Caco-2 (cell line): ENCODE measurements around the gene RUFY1. TPM values are rescaled to one million over a fixed set of nuclear protein-coding genes. Genes with fewer than 3 reads are reported as not detected.

Source experiments
- BruUV-seq: library from RNA; stranded (reverse); fragments of 400-500 nt; replicated peaks from 2 replicates; lab custom pipeline; 2021; lab: Mats Ljungman, UMichigan
- CTCF ChIA-PET: fragments of 300-600 bp; sonication (Branson Sonifier 250); formaldehyde crosslinking; loops from one replicate; lab custom pipeline; 2022; ENCODE audit warnings: antibody characterized with exemption; lab: Charles Lee
- POLR2A ChIA-PET: fragments of 300-600 bp; sonication (Branson Sonifier 250); formaldehyde crosslinking; loops from one replicate; lab custom pipeline; 2022; ENCODE audit warnings: antibody characterized with exemption; lab: Charles Lee
- DNase-seq, 2 experiments: peaks; one replicate each; pipeline versions ENCODE4 v3.0.0 to v3.0.0-alpha.2; 2020 to 2022
- H3K27me3 ChIP-seq: replicated peaks from 2 replicates; pipeline ENCODE4 v1.6.0; 2011; ENCODE audit warnings: low read length; ENCODE audit not compliant: control insufficient read depth, insufficient read depth
- H3K36me3 ChIP-seq: 2 replicates; pipeline ENCODE4 v1.5.1; 2011; ENCODE audit warnings: low read length; ENCODE audit not compliant: control insufficient read depth, insufficient read depth
- H3K4me1 ChIP-seq: fragments of 250-450 bp; sonication (Bioruptor Pico); 2 replicates; pipeline ENCODE4 v1.5.1; 2020; ENCODE audit warnings: mild to moderate bottlenecking
- H3K4me3 ChIP-seq: 2 replicates; pipeline ENCODE4 v1.5.1; 2011; ENCODE audit warnings: low read depth, mild to moderate bottlenecking, control low read depth, low read length
- H3K9me3 ChIP-seq: fragments of 250-450 bp; sonication (Bioruptor Pico); 2 replicates; pipeline ENCODE4 v1.5.1; 2020; ENCODE audit warnings: mild to moderate bottlenecking, moderate library complexity
- H3K27ac Mint-ChIP-seq: one replicate; pipeline ENCODE4 v1.8.0; 2022; ENCODE audit warnings: mixed read lengths; ENCODE audit not compliant: unreplicated experiment
- H3K27me3 Mint-ChIP-seq: one replicate; pipeline ENCODE4 v1.8.0; 2022; ENCODE audit warnings: mixed read lengths; ENCODE audit not compliant: insufficient read depth, unreplicated experiment
- H3K36me3 Mint-ChIP-seq: one replicate; pipeline ENCODE4 v1.8.0; 2022; ENCODE audit warnings: mild to moderate bottlenecking, mixed read lengths; ENCODE audit not compliant: insufficient read depth, unreplicated experiment
- H3K4me1 Mint-ChIP-seq: one replicate; pipeline ENCODE4 v1.8.0; 2022; ENCODE audit warnings: low read depth, mixed read lengths; ENCODE audit not compliant: unreplicated experiment
- H3K4me3 Mint-ChIP-seq: one replicate; pipeline ENCODE4 v1.8.0; 2022; ENCODE audit warnings: mild to moderate bottlenecking, moderate library complexity, mixed read lengths; ENCODE audit not compliant: unreplicated experiment
- H3K9me3 Mint-ChIP-seq: one replicate; pipeline ENCODE4 v1.8.0; 2022; ENCODE audit warnings: mixed read lengths; ENCODE audit not compliant: unreplicated experiment
- CTCF ChIP-seq, 2 experiments: fragments of 200-600 bp in 1 of 2; IDR thresholded peaks; 1 replicate in 1 of 2; 2 replicates in 1 of 2; pipeline versions ENCODE4 v1.5.1 to v1.8.0; 2011 to 2022; ENCODE audit warnings: antibody characterized with exemption in 1 of 2, control low read depth in 1 of 2, inconsistent platforms in 1 of 2, low read depth in 1 of 2, low read length in 1 of 2, mild to moderate bottlenecking in 1 of 2, moderate library complexity in 1 of 2; ENCODE audit not compliant: insufficient read depth in 1 of 2, severe bottlenecking in 1 of 2, unreplicated experiment in 1 of 2
- intact Hi-C: fragments of 100-400 bp; cut with micrococcal nuclease; formaldehyde crosslinking; loops from one replicate; pipeline ENCODE4 v1.10.0; 2022; ENCODE audit not compliant: unreplicated experiment
- total RNA-seq: library from RNA; stranded (reverse); gene quantifications from 2 replicates; pipeline ENCODE4 v1.2.3, GENCODE V29; 2022

The RUFY1 gene
- total RNA-seq, 1 experiment from 2014 or later, result 36.3 TPM

GRCh38 chr5:179613460-179614071 lies 63.2 kb downstream of the RUFY1 start:
- Mint-ChIP-seq H3K27me3 (no peaks in the 10 kb centered on the region), H3K36me3 (peaks cover 100% of the 10 kb centered on the region), H3K4me1 (peaks cover 57% of the 10 kb centered on the region), H3K9me3 (no peaks in the 10 kb centered on the region), H3K4me3 (peak overlapping the region; percentile 32), H3K27ac (peak overlapping the region; percentile 49)
- Histone ChIP-seq H3K27me3 (no peaks in the 10 kb centered on the region), H3K4me3 (no peak overlapping the region), H3K4me1 (peaks cover 2% of the 10 kb centered on the region), H3K9me3 (no peaks in the 10 kb centered on the region), H3K36me3 (peaks cover 19% of the 10 kb centered on the region)
- peak in 1 of 2 experiments; percentile 39 for DNase-seq
- ChIA-PET CTCF (no interaction called here), POLR2A (interaction anchor here (1.0 to 5.6 kb wide), 2 partner anchors 10 to 54 kb away, joined by 3 to 42 read pairs; partner anchors contain the start of gene HNRNPH1)
- TF ChIP-seq CTCF (IDR thresholded peaks at IDR 0.05; ENCODE audit: insufficient read depth in 1 of 2, low read depth in 1 of 2, low read length in 1 of 2, severe bottlenecking in 1 of 2, unreplicated experiment in 1 of 2), result no peak
- BruUV-seq, result no TSS peak
- intact Hi-C loops, result no loop called here

- no peaks in the 10 kb centered on the region; the same call in none of the 2 replicates for H3K4me1 ChIP-seq
- no TSS peak for BruUV-seq
- ChIA-PET POLR2A (interaction anchor here (0.6 to 5.6 kb wide), 3 partner anchors 9 to 233 kb away, joined by 4 to 42 read pairs (median 6); partner anchors contain the start of gene HNRNPH1), CTCF (no interaction called here)
- no peak overlapping the region for H3K4me3 ChIP-seq
- Mint-ChIP-seq H3K36me3 (peaks cover 100% of the 10 kb centered on the region), H3K4me1 (peaks cover 57% of the 10 kb centered on the region), H3K9me3 (no peaks in the 10 kb centered on the region), H3K27me3 (no peaks in the 10 kb centered on the region), H3K27ac (no peak overlapping the region), H3K4me3 (no peak overlapping the region)
- intact Hi-C loops, result no loop called here
- H3K36me3 ChIP-seq, result peaks cover 20% of the 10 kb centered on the region
- DNase-seq, result no peak
- H3K27me3 ChIP-seq, result no peaks in the 10 kb centered on the region
- H3K9me3 ChIP-seq, result no peaks in the 10 kb centered on the region
- no peak for TF ChIP-seq CTCF (IDR thresholded peaks at IDR 0.05; ENCODE audit: insufficient read depth in 1 of 2, low read depth in 1 of 2, low read length in 1 of 2, severe bottlenecking in 1 of 2, unreplicated experiment in 1 of 2)
Measured at GRCh38 chr5:179614745-179615144, 64.4 kb downstream of the RUFY1 start.

GRCh38 chr5:179615203-179615602 lies 64.8 kb downstream of the RUFY1 start:
- CTCF ChIA-PET, result no interaction called here
- H3K36me3 Mint-ChIP-seq, result peaks cover 100% of the 10 kb centered on the region
- no peaks in the 10 kb centered on the region for H3K27me3 Mint-ChIP-seq
- POLR2A ChIA-PET, result interaction anchor here (5.6 kb wide), 1 partner anchor 8 kb away, joined by 42 read pairs; the partner anchor contains the start of gene HNRNPH1
- no peak for TF ChIP-seq CTCF (IDR thresholded peaks at IDR 0.05; ENCODE audit: insufficient read depth in 1 of 2, low read depth in 1 of 2, low read length in 1 of 2, severe bottlenecking in 1 of 2, unreplicated experiment in 1 of 2)
- Histone ChIP-seq H3K27me3 (no peaks in the 10 kb centered on the region), H3K9me3 (no peaks in the 10 kb centered on the region), H3K4me3 (no peak overlapping the region), H3K36me3 (peaks cover 17% of the 10 kb centered on the region), H3K4me1 (peaks cover 3% of the 10 kb centered on the region)
- no peak overlapping the region for H3K27ac Mint-ChIP-seq
- intact Hi-C loops, result no loop called here
- no peaks in the 10 kb centered on the region for H3K9me3 Mint-ChIP-seq
- no peak overlapping the region for H3K4me3 Mint-ChIP-seq
- DNase-seq, result no peak
- BruUV-seq, result no TSS peak
- H3K4me1 Mint-ChIP-seq, result peaks cover 56% of the 10 kb centered on the region
